Heart right ventricle (tissue), 16 donors: ENCODE measurements around the gene EFL1. TPM values are rescaled to one million over a fixed set of nuclear protein-coding genes. Genes with fewer than 3 reads are reported as not detected.
"Not testable (repeated sequence)": the region's sequence is repeated elsewhere in the genome, so short reads cannot be mapped to it uniquely, and the experiment has no call there.

Experiments used
- ATAC-seq, 8 donors: fragments of 200-7000 bp; cut with Tn5 transposase; one replicate each; pipeline ENCODE4 v1.9.1; 2020; ENCODE audit warnings: mild to moderate bottlenecking in 8 of 8, moderate library complexity in 8 of 8, moderate number of reproducible peaks in 1 of 8
- DNase-seq, 2 donors: peaks; one replicate each; pipeline ENCODE4 v3.0.0-alpha.2; 2020
- H3K27ac ChIP-seq, 10 donors: fragments of 200-600 bp; sonication (generic) in 2 of 10; one replicate each; pipeline versions ENCODE4 v1.5.0 to v1.8.0; 2020 to 2022; ENCODE audit warnings: mild to moderate bottlenecking in 3 of 10
- H3K27me3 ChIP-seq, 7 donors: fragments of 200-600 bp; one replicate each; pipeline ENCODE4 v1.8.0; 2021 to 2022; ENCODE audit warnings: mild to moderate bottlenecking in 2 of 7
- H3K36me3 ChIP-seq, 9 donors: fragments of 200-600 bp; sonication (generic) in 1 of 9; one replicate each; pipeline versions ENCODE4 v1.5.0 to v1.8.0; 2020 to 2022; ENCODE audit warnings: mild to moderate bottlenecking in 2 of 9
- H3K4me1 ChIP-seq, 9 donors: fragments of 200-600 bp; sonication (generic) in 1 of 9; one replicate each; pipeline versions ENCODE4 v1.5.0 to v1.8.0; 2020 to 2022; ENCODE audit warnings: mild to moderate bottlenecking in 4 of 9
- H3K4me3 ChIP-seq, 10 donors: fragments of 200-600 bp; sonication (generic) in 2 of 10; one replicate each; pipeline versions ENCODE4 v1.5.0 to v1.8.0; 2020 to 2022; ENCODE audit warnings: mild to moderate bottlenecking in 7 of 10, moderate library complexity in 2 of 10
- H3K9me3 ChIP-seq, 11 donors: fragments of 200-600 bp in 10 of 11; sonication (generic) in 2 of 11; one replicate each; pipeline versions ENCODE4 v1.5.0 to v1.8.0; 2013 to 2022; ENCODE audit warnings: mild to moderate bottlenecking in 2 of 11, control low read depth in 1 of 11, moderate library complexity in 1 of 11
- CTCF ChIP-seq, 9 donors: fragments of 200-600 bp; sonication (generic) in 2 of 9; IDR thresholded peaks; one replicate each; pipeline versions ENCODE4 v1.5.0 to v1.8.0; 2021 to 2022; ENCODE audit warnings: antibody characterized with exemption in 9 of 9, mild to moderate bottlenecking in 5 of 9, moderate library complexity in 1 of 9
- WGBS, 2 donors: extraction: QIAGEN DNeasy Blood & Tissue Kit; methylation state at CpG; one replicate each; pipeline ENCODE4 v1.1.7; 2013; ENCODE audit warnings: inconsistent platforms in 1 of 2; 5-methylcytosine and 5-hydroxymethylcytosine counted together
- intact Hi-C, 10 donors: fragments of 100-400 bp; cut with DNase I; formaldehyde crosslinking; loops; one replicate each; pipeline versions ENCODE4 v1.11.1 to v1.14.2; 2022
- polyA plus RNA-seq, 2 donors: library from polyadenylated mRNA; stranded (reverse); fragments of 200-250 nt; gene quantifications; one replicate each; pipeline ENCODE4 v1.2.3, GENCODE V29; 2013
- total RNA-seq, 10 donors: library from RNA; stranded (reverse); fragmentation: NEBNext Ultra II Directional in 3 of 10; extraction: Animal tissue kit (Norgen Biotek cat#: 25700) in 3 of 10; gene quantifications; one replicate each; pipeline versions ENCODE4 v1.2.1 to v1.2.4, GENCODE V29; 2021 to 2023
- donor health status: Arrhythmogenic right ventricular cardiomyopathy.
- donor health status: ischemic (EF 13 %, LVEDD 7.1; RV severe dilation, severe dysfunction).
- donor health status: healthy with polysubstance abuse.
- donor health status: DM: no; HTN: yes; CAD: no.
- donor health status: DM: no; HTN: no; CAD: no.
- donor health status: ischemic (EF 25% LVEDD 6.9; RV normal size, moderate dysfunction).
- donor health status: ischemic (EF 25% LVEDD 5.7; RV mildly dilated, moderate dysfunction).
- donor health status: healthy.
- donor health status: DM: yes; HTN: yes; CAD: no.
- donor health status: Ischemic cardiomyopathy.
- donor health status: ischemic (EF 35%, LVEDD 5.7; RV mildly dilated, moderate dysfunction).
- donor health status: nonischemic (EF 11% LVEDD 7.7; RV severe dilation, severe dysfunction).
- donor health status: DM: yes; HTN: yes; CAD: no.
- donor health status: PGD.
- donor health status: ischemic (EF 29% LVEDD 5.4; RV normal size, mild dysfunction).
- donor health status: nonischemic (EF 23%, LVEDD 6.1; RV moderate dilation, normal function).

EFL1 gene
- total and polyA plus RNA-seq, 12 donors, result 3.7 to 19.3 (median 13.5) TPM

GRCh38 chr15:82221535-82221934 lies 41.0 kb downstream of the EFL1 start:
- WGBS, 2 donors, result 75 to 88% methylated on average over 2 of the region's 2 CpGs
- peak in 1 of 2 donors; percentile 11 for DNase-seq
- ATAC-seq, H3K4me1 ChIP-seq, H3K27me3 ChIP-seq, H3K4me3 ChIP-seq, H3K9me3 ChIP-seq, intact Hi-C loops, H3K27ac ChIP-seq: not testable (repeated sequence)
- peaks cover 0 to 62% (median 8%) of the 10 kb centered on the region in 9 donors for H3K36me3 ChIP-seq
- TF ChIP-seq CTCF (IDR thresholded peaks at IDR 0.05), result peak in 5 of 9 donors; percentile 25 to 41 (median 32)

- H3K27ac ChIP-seq, H3K27me3 ChIP-seq, H3K9me3 ChIP-seq, H3K4me1 ChIP-seq, DNase-seq, intact Hi-C loops, ATAC-seq, H3K4me3 ChIP-seq: not testable (repeated sequence)
- H3K36me3 ChIP-seq, result peaks cover 0 to 58% (median 0%) of the 10 kb centered on the region in 9 donors
- WGBS, 2 donors, result 93 to 98% methylated on average over 2 of the region's 2 CpGs
Measured at GRCh38 chr15:82216092-82216491, 46.4 kb downstream of the EFL1 start.

- H3K36me3 ChIP-seq, result peaks cover 0 to 30% (median 0%) of the 10 kb centered on the region in 9 donors
- H3K4me1 ChIP-seq, H3K4me3 ChIP-seq, H3K27ac ChIP-seq, ATAC-seq, H3K27me3 ChIP-seq, H3K9me3 ChIP-seq, intact Hi-C loops, DNase-seq: not testable (repeated sequence)
Measured at GRCh38 chr15:82212201-82212600, 50.3 kb downstream of the EFL1 start.

- H3K9me3 ChIP-seq, H3K27me3 ChIP-seq, H3K4me1 ChIP-seq, intact Hi-C loops, H3K4me3 ChIP-seq: not testable (repeated sequence)
- DNase-seq (peak in 1 of 2 donors; percentile 8), ATAC-seq (peak in 7 of 8 donors; percentile 51 to 84 (median 78))
- WGBS, 2 donors, result 47 to 61% methylated on average over 3 of the region's 3 CpGs
- peak overlapping the region in 1 of 10 donors; percentile 14 for H3K27ac ChIP-seq
- peaks cover 0 to 29% (median 0%) of the 10 kb centered on the region in 9 donors for H3K36me3 ChIP-seq
Measured at GRCh38 chr15:82210066-82210597, 52.4 kb downstream of the EFL1 start.

GRCh38 chr15:82204575-82204974 lies 58.0 kb downstream of the EFL1 start:
- H3K36me3 ChIP-seq, result peaks cover 0 to 14% (median 0%) of the 10 kb centered on the region in 9 donors
- peak in 1 of 8 donors; percentile 18 for ATAC-seq
- intact Hi-C loops, H3K27me3 ChIP-seq, DNase-seq, H3K4me3 ChIP-seq, H3K4me1 ChIP-seq, H3K9me3 ChIP-seq, H3K27ac ChIP-seq: not testable (repeated sequence)
- WGBS, 2 donors, result 50 to 65% methylated on average over 2 of the region's 2 CpGs

- intact Hi-C loops, result loop anchor here in 9 of 10 donors (1.0 to 10.0 kb wide), 13 partner anchors 56 to 923 kb away; partner anchors contain the start of gene MEX3B (in 2 of the 9)
- Histone ChIP-seq H3K4me1 (peaks cover 0 to 32% (median 5%) of the 10 kb centered on the region in 9 donors), H3K4me3 (no peak overlapping the region), H3K36me3 (peaks cover 0 to 9% (median 0%) of the 10 kb centered on the region in 9 donors), H3K27ac (no peak overlapping the region), H3K27me3 (no peaks in the 10 kb centered on the region), H3K9me3 (no peaks in the 10 kb centered on the region)
- WGBS, 2 donors, result 31 to 35% methylated on average over 8 of the region's 8 CpGs
- peak; percentile 85 to 94 (median 87) for ATAC-seq
- DNase-seq, result peak; percentile 31 to 84
- peak; percentile 56 to 85 (median 83) for TF ChIP-seq CTCF (IDR thresholded peaks at IDR 0.05)
Measured at GRCh38 chr15:82197733-82198594, 64.6 kb downstream of the EFL1 start.
